HG02610 (cell line): ENCODE data around the gene KLHL21.
"Not testable (repeated sequence)": the region's sequence is repeated elsewhere in the genome, so short reads cannot be mapped to it uniquely, and the experiment has no call there.

ENCODE experiments used
- ATAC-seq: cut with Tn5 transposase; IDR thresholded peaks from one replicate; pipeline ENCODE4 v1.9.1; 2021; ENCODE audit warnings: mild to moderate bottlenecking, moderate library complexity; ENCODE audit not compliant: unreplicated experiment

Gene KLHL21

DNA sequence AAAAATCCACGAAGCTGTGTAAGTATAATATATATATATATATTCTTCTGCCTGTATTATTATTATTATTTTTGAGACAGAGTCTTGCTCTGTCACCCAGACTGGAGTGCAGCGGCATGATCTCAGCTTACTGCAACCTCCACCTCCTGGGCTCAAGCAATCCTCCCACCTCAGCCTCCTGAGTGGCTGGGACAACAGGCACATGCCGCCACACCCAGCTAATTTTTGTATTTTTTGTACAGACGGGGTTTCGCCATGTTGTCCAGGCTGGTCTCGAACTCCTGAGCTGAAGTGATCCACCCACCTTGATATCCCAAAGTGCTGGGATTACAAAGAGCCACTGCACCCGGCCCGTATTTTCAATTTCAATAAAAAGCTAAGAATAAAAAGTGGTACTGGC, 2.7 kb downstream of the KLHL21 start:
- ATAC-seq = not testable (repeated sequence)

DNA sequence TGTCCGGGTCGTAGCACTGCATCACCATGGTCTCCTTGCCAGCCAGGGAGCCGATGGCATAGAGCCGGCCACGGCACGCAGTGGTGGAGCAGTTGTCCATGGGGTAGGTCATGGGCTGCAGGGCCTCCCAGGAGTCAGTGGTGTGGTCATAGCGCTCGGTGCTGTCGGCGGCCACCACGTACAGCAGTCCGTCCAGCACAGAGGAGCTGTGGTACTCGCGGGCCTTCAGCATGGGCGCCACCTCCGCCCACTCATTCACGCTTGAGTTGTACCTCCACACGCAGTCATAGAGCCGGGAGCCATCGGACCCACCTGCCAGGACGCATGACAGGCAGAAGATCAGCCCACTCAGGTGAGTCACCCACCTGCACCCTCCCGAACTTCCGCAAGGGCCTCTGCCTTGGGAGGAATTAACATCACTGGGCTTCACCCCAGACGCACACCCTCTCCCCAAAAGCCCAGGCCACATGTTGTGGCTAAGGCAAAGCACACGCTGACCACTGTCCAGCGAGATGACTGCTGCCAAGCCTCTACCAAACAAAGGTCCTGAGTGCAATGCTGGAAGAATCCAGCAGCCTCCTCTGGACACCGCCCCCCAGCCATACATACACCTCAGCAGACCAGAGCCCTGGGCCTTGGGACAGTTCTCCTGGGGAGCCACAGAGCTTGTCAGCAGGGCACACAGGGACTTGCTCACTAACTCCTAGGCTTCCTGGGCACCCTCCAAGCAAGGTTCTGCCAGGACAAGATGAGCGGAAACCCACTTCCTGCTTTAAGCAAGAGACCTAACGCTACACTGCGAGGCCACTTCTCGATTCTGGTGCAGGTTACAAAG, 3.3 kb downstream of the KLHL21 start:
- no peak for ATAC-seq

DNA sequence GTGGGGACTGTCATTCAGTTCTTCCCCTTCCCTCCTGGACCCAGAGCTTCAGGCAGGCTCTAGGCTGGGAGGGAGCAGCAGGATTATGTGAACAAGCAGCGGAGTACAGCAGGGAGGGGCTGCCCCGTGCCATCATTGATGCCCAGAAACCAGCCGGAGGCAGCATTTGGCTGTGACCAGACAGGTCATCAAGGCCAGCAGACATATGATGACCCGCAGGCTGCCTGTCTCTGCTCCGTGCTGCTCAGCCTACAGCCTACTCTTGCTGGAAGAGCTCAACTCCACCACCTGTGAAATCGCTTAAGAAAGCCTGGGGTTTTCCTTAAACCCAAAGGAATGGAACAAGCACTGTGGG, 4.9 kb downstream of the KLHL21 start:
- no peak for ATAC-seq

DNA sequence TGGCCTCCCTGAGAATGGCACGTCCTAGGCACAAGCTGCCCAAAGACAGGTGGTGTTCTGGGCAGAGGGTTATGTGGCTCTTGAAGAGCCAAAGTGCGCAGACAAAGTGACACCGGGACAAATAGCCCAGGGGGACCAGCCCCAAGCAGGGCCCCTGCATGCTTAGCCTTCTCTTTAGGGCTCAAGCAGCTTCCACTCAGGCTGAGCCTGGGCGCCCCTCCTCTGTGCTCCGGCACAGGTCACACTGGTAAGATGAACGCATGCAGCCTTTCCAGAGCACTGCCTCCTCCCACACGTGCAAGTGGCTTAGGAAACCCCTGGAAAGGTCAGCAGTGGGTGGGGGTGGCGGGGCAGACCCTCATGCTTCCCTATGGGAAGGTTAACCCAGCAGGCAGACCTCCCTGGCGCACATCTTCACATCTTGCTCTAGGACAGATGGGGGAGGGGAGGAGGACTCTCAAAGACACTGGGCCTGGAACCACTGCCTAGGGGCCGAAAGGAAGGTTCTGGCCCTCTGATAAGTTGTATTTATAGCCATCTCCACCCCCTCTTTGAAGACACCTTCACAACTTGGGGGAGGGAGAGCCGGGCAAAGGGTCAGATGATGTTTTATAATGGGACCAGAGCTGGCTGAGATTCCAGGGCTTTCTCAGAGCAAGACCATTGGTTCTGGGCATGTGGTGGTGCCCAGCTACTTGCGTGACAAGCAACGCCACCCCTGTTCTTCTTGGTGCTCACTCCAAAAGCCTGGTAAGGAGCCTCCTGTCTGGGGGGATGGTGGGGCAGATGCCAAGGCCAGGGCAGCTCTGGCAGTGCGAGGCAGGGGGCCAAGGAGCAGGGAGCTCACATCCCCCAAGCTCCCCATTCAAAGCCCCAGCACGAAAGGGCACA, 5.5 kb downstream of the KLHL21 start:
- ATAC-seq = no peak

DNA sequence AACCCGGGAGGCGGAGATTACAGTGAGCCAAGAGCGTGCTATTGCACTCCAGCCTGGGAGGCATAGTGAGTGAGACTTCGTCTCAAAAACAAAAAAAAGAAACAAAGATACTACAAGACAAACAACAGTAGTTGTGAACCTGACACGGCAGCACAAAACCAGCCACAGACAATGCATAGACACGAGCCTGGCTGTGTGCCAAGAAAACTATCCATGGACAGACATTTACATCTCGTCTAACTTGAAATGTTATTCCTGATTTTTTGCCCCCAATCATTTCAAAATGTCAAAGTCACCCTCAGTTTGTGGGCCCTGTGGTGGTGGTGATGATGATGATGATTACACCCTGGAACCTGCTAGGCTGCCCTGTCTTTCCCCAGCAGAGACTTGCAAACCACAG, 6.3 kb downstream of the KLHL21 start:
- no peak for ATAC-seq

DNA sequence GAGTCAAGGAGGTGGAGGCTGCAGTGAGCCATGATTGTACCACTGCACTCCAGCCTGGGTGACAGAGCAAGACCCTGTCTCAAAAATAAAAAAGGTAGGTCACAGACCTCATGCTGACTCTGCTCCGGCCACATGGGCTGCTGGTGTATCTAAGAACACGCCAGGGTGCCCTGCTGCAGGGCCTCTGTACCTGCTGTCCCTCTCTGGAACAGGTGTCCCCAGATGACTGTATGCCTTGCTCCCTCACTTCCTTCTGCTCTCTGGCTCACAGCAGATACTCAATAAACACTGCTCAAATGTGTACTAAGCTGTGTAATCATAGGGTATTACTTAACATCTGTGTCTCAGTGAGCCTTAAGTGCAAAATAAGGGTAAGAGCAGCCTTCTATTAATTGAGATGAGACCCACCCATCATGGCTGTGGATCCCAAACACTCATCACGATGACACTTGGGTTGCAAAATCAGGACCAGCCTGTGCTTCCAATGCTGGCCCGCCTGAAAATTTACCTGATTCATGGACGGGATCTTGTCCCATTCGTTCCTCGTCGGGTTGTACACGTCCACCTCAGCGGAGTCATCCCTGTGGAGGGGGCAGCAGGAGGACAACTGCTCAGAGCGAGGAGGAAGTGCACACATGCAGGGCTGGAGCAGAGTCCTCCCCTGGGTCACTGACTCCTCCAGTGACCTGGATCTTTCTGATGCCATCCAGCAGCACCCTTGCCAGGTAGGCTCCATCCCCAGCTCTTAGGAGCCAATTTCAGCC, 7.5 kb downstream of the KLHL21 start:
- ATAC-seq = no peak

DNA sequence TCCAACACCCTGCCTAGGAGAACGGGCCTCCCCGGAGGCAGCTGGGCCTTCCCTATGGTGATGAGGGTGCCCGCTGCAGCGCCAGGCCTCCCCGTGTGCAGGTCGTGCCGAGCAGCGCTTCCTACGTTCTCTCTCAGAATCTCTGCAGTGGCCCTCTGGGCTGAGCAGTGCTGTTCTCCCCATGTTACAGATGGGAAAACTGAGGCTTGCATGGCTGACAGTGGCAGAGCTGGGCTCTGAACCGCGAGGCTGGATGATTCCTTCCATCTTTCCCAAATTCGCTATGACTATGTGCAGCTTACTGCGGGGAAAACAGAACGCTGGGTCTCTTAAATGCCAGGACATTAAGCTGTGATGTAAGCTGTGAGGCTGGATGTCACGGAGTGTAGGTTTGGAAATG, 8.9 kb downstream of the KLHL21 start:
- ATAC-seq = no peak

DNA sequence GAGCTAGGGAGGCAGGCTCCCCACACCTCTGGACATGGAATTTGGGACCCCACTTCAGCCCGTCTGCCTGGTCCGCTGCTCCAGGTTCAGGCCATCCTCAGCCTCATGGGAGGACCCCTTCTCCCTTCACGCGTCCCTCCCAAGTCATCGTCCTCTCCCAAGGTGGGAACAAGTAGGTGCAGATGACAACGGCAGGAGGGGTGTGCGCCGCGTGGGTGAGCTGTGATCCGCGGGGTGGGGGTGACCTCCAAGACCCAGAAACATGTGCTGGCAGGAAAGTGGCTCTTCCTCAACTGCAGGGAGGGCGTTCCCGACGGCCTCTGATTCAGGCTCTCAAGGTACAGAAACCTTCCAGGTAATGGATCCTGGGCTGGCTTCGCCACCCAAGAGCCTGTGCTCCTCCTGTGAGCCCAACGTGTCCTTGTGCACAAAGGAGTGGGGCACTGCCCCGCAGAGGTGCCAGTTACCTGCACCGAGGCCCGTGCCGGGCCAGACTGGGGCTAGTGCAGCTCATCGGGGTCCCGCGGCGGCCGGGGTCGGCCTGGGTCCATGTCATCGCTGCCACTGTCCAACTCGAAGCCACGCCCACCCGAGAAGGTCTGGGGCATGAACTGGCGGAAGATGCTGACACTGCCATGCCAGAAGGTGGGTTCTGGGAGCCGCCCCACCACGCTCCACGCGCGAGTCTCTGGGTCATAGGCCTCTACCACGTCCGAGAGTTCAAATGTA, 9.6 kb downstream of the KLHL21 start:
- no peak for ATAC-seq

DNA sequence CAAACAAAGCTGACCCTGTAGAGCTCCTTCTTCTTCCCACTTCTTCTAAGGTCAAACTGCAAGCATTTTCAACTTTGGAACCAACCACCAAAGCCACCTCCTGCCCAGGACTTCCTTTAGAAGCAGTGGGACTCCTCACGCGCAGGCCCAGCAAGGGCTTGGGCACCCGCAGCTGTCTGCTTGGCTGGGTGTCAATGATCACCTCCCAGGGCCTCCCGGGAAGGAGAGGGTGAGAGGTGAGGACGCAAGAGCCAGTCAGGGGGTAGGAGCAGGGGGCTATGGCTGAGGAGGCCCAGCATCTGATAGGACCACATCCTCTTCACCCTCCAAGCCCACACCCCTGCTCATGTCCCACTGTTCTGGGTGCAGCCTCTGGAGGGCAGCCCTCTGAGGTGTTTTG, 10.2 kb downstream of the KLHL21 start:
- no peak for ATAC-seq

DNA sequence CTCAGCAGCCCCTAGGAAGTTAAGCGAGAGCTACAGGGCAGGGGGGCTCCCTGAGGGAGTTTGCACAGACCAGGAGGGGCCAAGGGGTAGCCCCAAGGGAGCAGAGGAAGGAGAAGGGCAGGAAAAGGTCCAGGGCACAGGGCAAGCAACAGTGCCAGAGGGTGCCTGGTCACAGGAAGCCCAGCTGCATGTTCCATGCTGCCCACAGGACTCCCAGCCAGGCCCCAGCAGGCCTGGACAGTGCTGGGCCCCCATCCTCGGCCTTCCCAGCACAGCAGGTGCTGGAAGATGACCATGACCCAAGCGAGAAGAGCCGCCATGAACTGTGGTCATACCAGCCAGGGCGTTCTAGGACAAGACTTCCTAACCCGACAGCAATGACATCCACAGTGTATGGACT, 11.0 kb downstream of the KLHL21 start:
- no peak for ATAC-seq

DNA sequence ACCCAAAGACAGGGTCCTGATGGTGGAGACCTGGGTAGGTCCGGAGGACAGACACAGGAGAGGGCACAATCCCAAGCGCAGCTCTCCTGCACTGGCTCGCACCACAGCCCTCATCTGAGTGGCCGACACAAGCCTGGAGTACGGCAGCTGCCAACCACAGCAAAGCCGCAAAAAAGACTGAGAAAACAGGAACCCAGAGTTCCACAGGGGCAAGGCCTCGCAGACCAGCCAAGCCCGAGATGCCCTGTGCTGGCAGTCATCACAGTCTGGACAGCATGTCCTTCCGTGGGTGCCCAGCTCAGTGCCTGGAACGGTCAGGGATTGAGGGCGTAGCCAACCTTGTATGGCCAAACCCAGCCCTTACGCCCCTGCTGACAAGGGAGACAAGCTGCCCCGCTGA, 11.4 kb downstream of the KLHL21 start:
- ATAC-seq = no peak

DNA sequence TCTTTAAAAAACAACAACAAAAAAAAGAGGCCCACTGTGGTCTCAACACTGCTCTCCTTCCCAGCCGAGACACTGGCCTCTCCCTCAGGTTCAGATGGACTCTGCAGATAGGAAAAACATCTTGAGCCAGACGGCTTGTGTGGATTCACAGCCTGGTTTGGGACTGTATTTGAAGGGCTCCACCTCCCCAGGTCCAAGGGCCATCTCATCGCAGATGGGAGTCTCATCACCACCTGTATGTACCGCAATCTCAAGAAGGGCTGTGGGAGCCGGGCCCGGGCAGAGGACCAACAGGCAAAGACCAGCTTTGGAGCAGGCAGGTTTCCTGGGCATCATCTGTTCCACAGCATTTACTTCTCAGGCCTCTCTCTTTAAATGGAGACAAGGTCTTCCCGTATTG, 12.6 kb downstream of the KLHL21 start:
- ATAC-seq = no peak

DNA sequence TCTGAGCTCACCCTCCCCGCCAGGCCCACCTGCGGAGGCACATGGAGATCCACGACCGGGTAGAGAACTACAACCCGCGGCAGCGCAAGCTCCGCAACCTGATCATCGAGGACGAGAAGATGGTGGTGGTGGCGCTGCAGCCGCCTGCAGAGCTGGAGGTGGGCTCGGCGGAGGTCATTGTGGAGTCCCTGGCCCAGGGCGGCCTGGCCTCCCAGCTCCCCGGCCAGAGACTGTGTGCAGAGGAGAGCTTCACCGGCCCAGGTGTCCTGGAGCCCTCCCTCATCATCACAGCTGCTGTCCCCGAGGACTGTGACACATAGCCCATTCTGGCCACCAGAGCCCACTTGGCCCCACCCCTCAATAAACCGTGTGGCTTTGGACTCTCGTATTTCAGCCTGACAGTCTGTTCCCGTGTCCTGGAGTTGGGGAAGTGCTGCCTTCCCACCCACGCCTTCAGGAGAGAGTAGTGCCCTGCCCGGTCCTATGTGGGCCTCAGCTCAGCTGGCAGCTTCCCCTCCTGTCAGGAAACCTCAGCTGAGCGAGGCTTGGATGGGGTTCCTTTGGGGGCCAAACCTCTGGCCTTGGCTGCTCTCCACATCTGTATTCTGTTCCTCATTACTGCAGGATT, 13.7 kb downstream of the KLHL21 start:
- ATAC-seq = no peak

DNA sequence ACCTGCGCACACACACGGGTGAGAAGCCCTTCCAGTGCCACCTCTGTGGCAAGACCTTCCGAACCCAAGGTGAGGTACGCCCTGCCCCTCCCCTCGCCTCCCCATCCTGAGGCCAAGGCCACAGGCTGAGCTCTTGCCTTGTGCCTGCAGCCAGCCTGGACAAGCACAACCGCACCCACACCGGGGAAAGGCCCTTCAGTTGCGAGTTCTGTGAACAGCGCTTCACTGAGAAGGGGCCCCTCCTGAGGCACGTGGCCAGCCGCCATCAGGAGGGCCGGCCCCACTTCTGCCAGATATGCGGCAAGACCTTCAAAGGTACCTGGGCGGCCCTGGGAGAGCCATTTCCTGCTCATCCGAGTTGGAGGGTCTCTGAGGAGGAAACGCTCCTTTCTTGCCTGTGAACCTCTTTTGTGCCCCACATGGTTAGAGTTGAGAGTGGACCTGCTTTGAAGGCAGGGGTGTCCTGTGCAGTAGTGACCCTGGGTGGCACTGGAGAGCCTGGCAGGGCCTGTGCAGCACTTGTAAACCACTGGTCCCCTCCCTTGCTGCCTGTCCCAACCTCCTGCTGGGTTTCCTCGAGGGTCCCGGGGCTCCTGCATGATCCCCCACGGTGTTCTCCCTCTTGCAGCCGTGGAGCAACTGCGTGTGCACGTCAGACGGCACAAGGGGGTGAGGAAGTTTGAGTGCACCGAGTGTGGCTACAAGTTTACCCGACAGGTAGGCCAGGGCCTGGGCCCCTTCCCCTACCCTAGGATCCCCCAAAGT, 14.4 kb downstream of the KLHL21 start:
- no peak for ATAC-seq

DNA sequence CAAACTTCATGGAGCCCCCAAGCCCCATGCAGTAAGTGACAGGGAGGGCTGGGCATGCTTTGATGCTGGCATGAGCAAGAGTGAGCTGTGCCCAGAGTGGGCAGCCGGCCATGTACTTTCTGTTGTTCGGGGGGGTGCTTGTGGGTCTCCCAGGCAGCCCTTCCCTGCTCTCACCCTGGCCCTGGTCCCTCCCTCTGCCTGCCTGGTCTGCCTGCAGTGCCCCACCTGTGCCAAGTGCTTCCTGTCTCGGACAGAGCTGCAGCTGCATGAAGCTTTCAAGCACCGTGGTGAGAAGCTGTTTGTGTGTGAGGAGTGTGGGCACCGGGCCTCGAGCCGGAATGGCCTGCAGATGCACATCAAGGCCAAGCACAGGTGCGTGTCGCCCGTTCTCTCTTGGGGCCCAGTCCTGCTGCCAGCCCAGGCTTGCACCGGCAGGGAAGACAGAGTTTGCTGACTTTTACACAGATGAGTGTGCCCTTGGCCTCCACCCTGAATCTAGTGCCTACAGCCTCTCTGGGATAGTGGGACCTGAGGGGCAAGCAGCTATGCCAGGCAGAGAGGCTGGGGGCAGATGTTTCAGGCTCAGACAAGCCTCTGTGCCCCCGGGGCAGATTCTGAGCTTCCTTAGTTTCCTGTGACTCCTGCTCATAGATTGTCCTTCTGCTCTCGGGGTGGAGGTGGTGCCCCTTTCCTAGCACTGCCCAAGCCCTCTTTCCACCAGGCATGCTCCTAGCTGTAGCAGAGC, 15.2 kb downstream of the KLHL21 start:
- no peak for ATAC-seq

DNA sequence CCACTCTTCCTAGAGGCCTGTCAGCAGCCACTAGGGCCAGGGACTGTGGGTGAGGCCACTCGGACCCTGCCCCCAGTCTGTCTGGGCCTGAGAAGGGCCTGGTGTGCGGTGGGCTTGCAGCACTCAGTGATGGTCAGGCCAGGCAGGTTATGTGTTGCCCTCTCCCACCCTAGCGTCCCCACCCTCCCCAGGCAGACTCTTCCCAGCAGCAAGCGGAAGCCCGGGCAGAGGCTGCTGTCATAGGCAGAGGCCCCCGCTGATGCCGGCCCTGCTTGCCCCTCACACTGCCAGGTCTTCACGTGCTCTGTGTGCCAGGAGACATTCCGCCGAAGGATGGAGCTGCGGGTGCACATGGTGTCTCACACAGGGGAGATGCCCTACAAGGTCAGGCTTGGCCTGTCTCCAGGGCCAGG, 16.3 kb downstream of the KLHL21 start:
- no peak for ATAC-seq

DNA sequence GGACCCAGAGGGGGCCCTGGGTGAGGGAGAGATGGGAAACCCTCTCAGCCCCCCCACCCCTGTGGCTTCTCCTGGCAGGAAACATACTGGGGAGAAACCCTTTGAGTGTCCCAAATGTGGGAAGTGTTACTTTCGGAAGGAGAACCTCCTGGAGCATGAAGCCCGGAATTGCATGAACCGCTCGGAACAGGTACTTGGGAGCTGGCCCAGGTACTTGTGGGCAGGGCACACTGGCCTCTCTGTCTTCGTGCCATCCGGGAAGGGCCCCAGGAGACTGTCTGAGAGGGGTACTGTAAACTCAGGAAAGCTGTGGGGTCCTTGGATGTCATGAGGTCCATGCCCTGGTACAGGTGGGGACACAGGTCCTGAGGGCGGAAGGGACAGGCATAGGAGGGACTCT, 16.8 kb downstream of the KLHL21 start:
- ATAC-seq = no peak

DNA sequence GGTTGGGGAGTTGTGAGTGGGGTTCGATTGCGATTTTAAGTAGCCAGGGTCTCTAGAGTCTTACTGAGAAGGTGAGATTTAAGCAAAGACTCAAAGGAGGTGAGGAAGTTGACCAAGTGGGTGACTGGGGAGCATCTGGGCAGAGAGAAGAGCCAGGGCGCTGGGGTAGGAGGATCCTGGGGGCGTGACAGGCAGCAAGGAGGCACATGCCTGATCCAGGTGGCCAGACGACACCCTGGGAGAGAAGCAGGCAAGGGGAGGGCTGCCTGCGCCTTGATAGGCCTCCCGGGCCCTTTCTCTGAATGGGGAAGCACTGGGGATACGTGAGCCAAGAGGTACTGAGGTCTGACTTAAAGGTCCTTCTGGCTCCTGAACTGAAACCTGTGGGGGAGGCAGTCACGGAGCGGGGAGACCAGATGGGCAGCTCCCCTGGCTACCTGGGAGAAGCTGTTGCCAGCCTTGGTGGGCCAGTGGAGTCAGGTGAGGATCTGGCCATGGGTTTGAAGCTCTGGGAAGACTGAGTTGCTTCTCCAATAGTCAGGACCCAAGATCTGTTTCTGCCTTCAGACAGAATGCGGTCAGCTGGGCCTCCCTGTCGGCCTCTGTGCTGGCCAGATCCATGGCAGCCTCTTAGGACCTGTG, 17.5 kb downstream of the KLHL21 start:
- no peak for ATAC-seq
